IPS-18a (cell line): ENCODE measurements around the gene ABCG2.

Experiments used
- H3K27ac ChIP-seq: one replicate; pipeline ENCODE4 v1.5.1; 2013; ENCODE audit warnings: low read length
- H3K27me3 ChIP-seq: one replicate; pipeline ENCODE4 v1.6.1; 2013; ENCODE audit warnings: mild to moderate bottlenecking, low read length; ENCODE audit not compliant: control insufficient read depth, insufficient read depth
- H3K36me3 ChIP-seq: one replicate; pipeline ENCODE4 v1.6.1; 2013; ENCODE audit warnings: low read depth, low read length; ENCODE audit not compliant: control insufficient read depth
- H3K4me1 ChIP-seq: one replicate; pipeline ENCODE4 v1.6.1; 2013; ENCODE audit warnings: low read depth, low read length; ENCODE audit not compliant: control insufficient read depth
- H3K4me3 ChIP-seq: one replicate; pipeline ENCODE4 v1.5.1; 2013; ENCODE audit warnings: low read length
- H3K9ac ChIP-seq: one replicate; pipeline ENCODE4 v1.6.1; 2013; ENCODE audit warnings: mild to moderate bottlenecking, low read length, moderate library complexity
- H3K9me3 ChIP-seq: one replicate; pipeline ENCODE4 v1.6.1; 2013; ENCODE audit warnings: low read depth, low read length; ENCODE audit not compliant: control insufficient read depth

The ABCG2 gene

GRCh38 chr4:88093874-88094273 is 64.6 kb downstream of the ABCG2 start:
- H3K9ac ChIP-seq, result no peak overlapping the region
- H3K4me1 ChIP-seq, result peaks cover 3% of the 10 kb centered on the region
- H3K4me3 ChIP-seq, result no peak overlapping the region
- H3K9me3 ChIP-seq, result no peaks in the 10 kb centered on the region
- no peaks in the 10 kb centered on the region for H3K36me3 ChIP-seq
- no peak overlapping the region for H3K27ac ChIP-seq
- no peaks in the 10 kb centered on the region for H3K27me3 ChIP-seq

DNA sequence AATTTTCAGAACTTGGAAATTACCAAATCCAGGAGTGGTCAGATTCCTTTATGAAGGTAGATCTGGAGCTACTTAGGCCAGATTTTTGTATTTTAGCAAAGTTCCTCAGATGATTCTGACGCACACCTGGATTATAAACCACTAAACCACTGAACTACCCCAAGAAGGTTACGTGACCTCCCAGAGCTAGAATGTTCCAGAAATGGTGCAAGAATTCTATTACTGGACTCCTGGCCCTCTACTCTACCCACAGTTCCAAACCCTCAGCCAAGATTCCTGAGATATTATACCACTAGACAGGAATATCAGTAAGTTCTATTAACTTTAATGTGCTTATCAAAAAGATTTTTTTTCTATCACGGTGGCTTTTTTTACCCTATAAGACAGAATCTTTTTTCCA is 67.1 kb downstream of the ABCG2 start:
- Histone ChIP-seq H3K4me3 (no peak overlapping the region), H3K27ac (no peak overlapping the region), H3K9ac (no peak overlapping the region), H3K9me3 (no peaks in the 10 kb centered on the region), H3K4me1 (peaks cover 3% of the 10 kb centered on the region), H3K27me3 (no peaks in the 10 kb centered on the region), H3K36me3 (no peaks in the 10 kb centered on the region)

DNA sequence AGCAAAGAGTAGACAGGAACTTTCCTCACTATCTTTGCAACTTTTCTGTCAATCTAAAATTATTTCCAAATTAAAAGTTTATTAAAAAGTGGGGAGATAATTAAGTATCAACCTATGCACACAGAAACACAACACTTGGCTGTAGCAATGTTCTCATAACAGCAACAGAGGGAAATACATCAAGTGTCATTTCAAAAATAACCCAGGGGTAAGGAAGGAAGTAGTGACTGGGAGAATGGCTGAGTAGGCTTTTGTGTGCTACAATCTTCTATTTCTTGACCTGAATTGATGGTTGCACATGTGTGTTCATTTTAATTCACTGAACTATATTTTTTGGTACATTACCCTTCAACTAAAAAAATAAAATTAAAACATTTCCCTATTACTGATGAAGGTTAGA is 67.5 kb downstream of the ABCG2 start:
- Histone ChIP-seq H3K9me3 (no peaks in the 10 kb centered on the region), H3K4me3 (no peak overlapping the region), H3K27ac (no peak overlapping the region), H3K9ac (no peak overlapping the region), H3K4me1 (peaks cover 3% of the 10 kb centered on the region), H3K36me3 (no peaks in the 10 kb centered on the region), H3K27me3 (no peaks in the 10 kb centered on the region)

GRCh38 chr4:88087004-88087403 is 71.4 kb downstream of the ABCG2 start:
- no peak overlapping the region for H3K27ac ChIP-seq
- H3K4me3 ChIP-seq, result no peak overlapping the region
- H3K9me3 ChIP-seq, result no peaks in the 10 kb centered on the region
- no peaks in the 10 kb centered on the region for H3K4me1 ChIP-seq
- H3K36me3 ChIP-seq, result no peaks in the 10 kb centered on the region
- H3K27me3 ChIP-seq, result no peaks in the 10 kb centered on the region
- no peak overlapping the region for H3K9ac ChIP-seq

DNA sequence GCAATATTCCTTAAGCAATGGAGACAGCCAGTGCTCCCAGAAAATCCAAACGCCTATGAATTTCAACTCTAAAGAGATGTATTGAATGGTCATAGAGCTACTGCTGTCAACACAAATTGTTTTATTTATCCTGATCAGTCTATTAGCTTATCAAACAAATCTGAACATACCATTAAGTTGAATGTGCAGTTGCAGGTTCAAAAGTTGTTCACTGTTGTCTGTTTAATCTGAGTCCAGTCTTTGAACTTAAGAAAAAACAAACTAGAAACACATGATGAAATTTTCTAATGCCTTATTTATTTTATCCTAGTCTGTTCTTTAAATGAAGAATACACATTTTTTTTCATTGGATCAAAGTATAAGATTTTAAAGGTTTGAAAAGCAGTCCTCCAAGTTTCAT is 77.8 kb downstream of the ABCG2 start:
- H3K4me3 ChIP-seq, result no peak overlapping the region
- no peak overlapping the region for H3K27ac ChIP-seq
- no peaks in the 10 kb centered on the region for H3K9me3 ChIP-seq
- no peaks in the 10 kb centered on the region for H3K27me3 ChIP-seq
- peaks cover 19% of the 10 kb centered on the region for H3K36me3 ChIP-seq
- no peak overlapping the region for H3K9ac ChIP-seq
- H3K4me1 ChIP-seq, result no peaks in the 10 kb centered on the region

GRCh38 chr4:88078579-88078978 is 79.9 kb downstream of the ABCG2 start:
- peaks cover 37% of the 10 kb centered on the region for H3K36me3 ChIP-seq
- H3K27ac ChIP-seq, result no peak overlapping the region
- H3K9ac ChIP-seq, result no peak overlapping the region
- H3K9me3 ChIP-seq, result no peaks in the 10 kb centered on the region
- H3K27me3 ChIP-seq, result no peaks in the 10 kb centered on the region
- no peak overlapping the region for H3K4me3 ChIP-seq
- H3K4me1 ChIP-seq, result no peaks in the 10 kb centered on the region

DNA sequence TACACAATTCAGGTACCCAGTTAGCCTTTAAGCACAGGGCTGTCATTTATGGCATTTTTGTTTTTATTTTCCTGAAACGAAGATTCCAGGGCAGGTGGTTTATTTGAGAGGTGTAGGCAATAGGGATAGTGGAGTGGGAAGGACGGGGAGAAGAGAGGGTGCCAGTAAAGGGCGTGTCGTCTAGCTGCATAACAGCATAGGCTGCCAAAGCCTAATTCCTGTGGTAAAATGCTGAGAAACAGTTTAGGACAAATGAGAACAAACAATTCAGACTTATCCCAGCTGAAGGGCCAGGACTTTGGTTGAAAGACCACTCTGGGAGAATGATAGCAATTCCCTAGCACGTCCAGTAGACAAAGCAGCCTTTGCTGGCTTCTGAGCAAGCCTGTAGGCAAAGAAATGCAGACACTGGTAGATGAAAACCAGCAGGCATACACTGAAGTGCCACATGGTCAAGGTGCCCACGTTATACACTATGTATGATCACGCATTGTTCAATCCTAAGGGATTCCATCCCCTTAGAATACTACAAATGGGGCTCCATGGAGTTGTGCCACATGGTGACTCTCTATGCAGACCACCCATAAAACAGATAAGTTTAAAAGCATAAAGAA is 80.4 kb downstream of the ABCG2 start:
- no peaks in the 10 kb centered on the region for H3K4me1 ChIP-seq
- no peaks in the 10 kb centered on the region for H3K9me3 ChIP-seq
- H3K4me3 ChIP-seq, result no peak overlapping the region
- H3K36me3 ChIP-seq, result peaks cover 37% of the 10 kb centered on the region
- H3K27me3 ChIP-seq, result no peaks in the 10 kb centered on the region
- H3K9ac ChIP-seq, result no peak overlapping the region
- no peak overlapping the region for H3K27ac ChIP-seq

- H3K4me3 ChIP-seq, result no peak overlapping the region
- peaks cover 57% of the 10 kb centered on the region for H3K36me3 ChIP-seq
Observed at GRCh38 chr4:88075336-88075735, 83.1 kb downstream of the ABCG2 start.

GRCh38 chr4:88070031-88070430 is 88.4 kb downstream of the ABCG2 start:
- Histone ChIP-seq H3K9ac (no peak overlapping the region), H3K9me3 (no peaks in the 10 kb centered on the region), H3K27me3 (no peaks in the 10 kb centered on the region), H3K4me3 (no peak overlapping the region), H3K36me3 (peaks cover 81% of the 10 kb centered on the region), H3K27ac (no peak overlapping the region), H3K4me1 (no peaks in the 10 kb centered on the region)

More at GRCh38 chr4:88075336-88075735, 83.1 kb downstream of the ABCG2 start:
- Histone ChIP-seq H3K27ac (no peak overlapping the region), H3K9ac (no peak overlapping the region), H3K9me3 (no peaks in the 10 kb centered on the region), H3K27me3 (no peaks in the 10 kb centered on the region), H3K4me1 (no peaks in the 10 kb centered on the region)

- H3K27ac ChIP-seq, result no peak overlapping the region
- peaks cover 75% of the 10 kb centered on the region for H3K36me3 ChIP-seq
- no peaks in the 10 kb centered on the region for H3K27me3 ChIP-seq
Observed at GRCh38 chr4:88064410-88064809, 94.0 kb downstream of the ABCG2 start.

GRCh38 chr4:88063634-88064296 is 94.7 kb downstream of the ABCG2 start:
- no peak overlapping the region for H3K4me3 ChIP-seq
- peaks cover 77% of the 10 kb centered on the region for H3K36me3 ChIP-seq
- no peaks in the 10 kb centered on the region for H3K9me3 ChIP-seq
- H3K9ac ChIP-seq, result no peak overlapping the region
- H3K27me3 ChIP-seq, result no peaks in the 10 kb centered on the region
- no peak overlapping the region for H3K27ac ChIP-seq
- no peaks in the 10 kb centered on the region for H3K4me1 ChIP-seq

More at GRCh38 chr4:88064410-88064809, 94.0 kb downstream of the ABCG2 start:
- no peak overlapping the region for H3K4me3 ChIP-seq
- no peaks in the 10 kb centered on the region for H3K9me3 ChIP-seq
- H3K4me1 ChIP-seq, result no peaks in the 10 kb centered on the region
- H3K9ac ChIP-seq, result no peak overlapping the region

- Histone ChIP-seq H3K9ac (no peak overlapping the region), H3K4me3 (no peak overlapping the region), H3K36me3 (peaks cover 78% of the 10 kb centered on the region), H3K27me3 (no peaks in the 10 kb centered on the region), H3K4me1 (no peaks in the 10 kb centered on the region), H3K27ac (no peak overlapping the region), H3K9me3 (no peaks in the 10 kb centered on the region)
Observed at GRCh38 chr4:88062843-88063242, 95.6 kb downstream of the ABCG2 start.
